Endothelial cell of umbilical vein (primary cell): ENCODE results near the gene SCG3. TPM values are rescaled to one million over a fixed set of nuclear protein-coding genes. Genes with fewer than 3 reads are reported as not detected.

Experiments
- BruUV-seq: library from RNA; stranded (reverse); fragments of 400-500 nt; replicated peaks from 2 replicates; lab custom pipeline; 2021; lab: Mats Ljungman, UMichigan
- CTCF ChIA-PET: fragments of 300-600, 350-600 bp; sonication (Branson Sonifier 250); formaldehyde crosslinking; loops from one replicate; lab custom pipeline; 2021; ENCODE audit warnings: antibody characterized with exemption, inconsistent platforms; lab: Charles Lee
- POLR2A ChIA-PET: fragments of 300-600, 350-600 bp; sonication (Branson Sonifier 250); formaldehyde crosslinking; loops from one replicate; lab custom pipeline; 2021; ENCODE audit warnings: antibody characterized with exemption, inconsistent platforms; lab: Charles Lee
- DNase-seq: peaks from one replicate; pipeline ENCODE4 v3.0.0-alpha.2; 2011; ENCODE audit warnings: low read depth, low spot score
- FAIRE-seq: peaks from 2 replicates; lab custom pipeline; 2011; peaks lifted over from hg19 to GRCh38; lab: Jason Lieb, UNC
- H2AFZ ChIP-seq: 2 replicates; pipeline ENCODE4 v1.6.0; 2012; ENCODE audit warnings: low read depth, low read length, control low read depth, inconsistent platforms
- H3K27ac ChIP-seq: 2 replicates; pipeline ENCODE4 v1.5.1; 2011; ENCODE audit warnings: low read depth, mild to moderate bottlenecking, control low read depth, low read length, moderate library complexity; ENCODE audit not compliant: insufficient read depth
- H3K27me3 ChIP-seq, 2 experiments: 2 replicates each; pipeline versions ENCODE4 v1.6.0 to v1.6.1; 2011; ENCODE audit warnings: low read length in 2 of 2, mixed read lengths in 1 of 2; ENCODE audit not compliant: control insufficient read depth in 2 of 2, insufficient read depth in 2 of 2
- H3K36me3 ChIP-seq, 2 experiments: 2 replicates in 1 of 2; 3 replicates in 1 of 2; pipeline ENCODE4 v1.5.1; 2011; ENCODE audit warnings: low read length in 2 of 2, mild to moderate bottlenecking in 1 of 2, moderate library complexity in 1 of 2; ENCODE audit not compliant: control insufficient read depth in 2 of 2, insufficient read depth in 2 of 2; ENCODE audit errors: extremely low read depth in 1 of 2
- H3K4me1 ChIP-seq: 3 replicates; pipeline ENCODE4 v1.5.1; 2011; ENCODE audit warnings: mild to moderate bottlenecking, low read length; ENCODE audit not compliant: control insufficient read depth, insufficient read depth; ENCODE audit errors: extremely low read depth
- H3K4me2 ChIP-seq: 2 replicates; pipeline ENCODE4 v1.6.1; 2011; ENCODE audit warnings: low read length, control low read depth, mixed read lengths; ENCODE audit not compliant: insufficient read depth
- H3K4me3 ChIP-seq, 3 experiments: fragments of 200-600 bp in 1 of 3; sonication (generic), shearing (Covaris generic) in 1 of 3; replicated peaks in 1 of 3; 2 replicates each; pipeline ENCODE4 v1.5.1; 2011 to 2016; ENCODE audit warnings: control low read depth in 3 of 3, low read length in 3 of 3, mild to moderate bottlenecking in 2 of 3, inconsistent platforms in 1 of 3, low read depth in 1 of 3, moderate library complexity in 1 of 3; ENCODE audit not compliant: insufficient read depth in 1 of 3
- H3K79me2 ChIP-seq: 2 replicates; pipeline ENCODE4 v1.6.0; 2012; ENCODE audit warnings: low read length, inconsistent platforms; ENCODE audit not compliant: control insufficient read depth, insufficient read depth
- H3K9ac ChIP-seq: replicated peaks from 2 replicates; pipeline ENCODE3; 2011; ENCODE audit warnings: low read length, control low read depth; ENCODE audit not compliant: insufficient read depth; ENCODE audit errors: extremely low read depth
- H3K9me1 ChIP-seq: replicated peaks from 3 replicates; pipeline ENCODE4 v1.6.0; 2011; ENCODE audit warnings: mild to moderate bottlenecking, low read length; ENCODE audit not compliant: control insufficient read depth, insufficient read depth; ENCODE audit errors: extremely low read depth
- H3K9me3 ChIP-seq: replicated peaks from 2 replicates; pipeline ENCODE4 v1.5.1; 2012; ENCODE audit warnings: low read length, inconsistent platforms; ENCODE audit not compliant: control insufficient read depth, insufficient read depth
- H4K20me1 ChIP-seq: replicated peaks from 2 replicates; pipeline ENCODE3; 2011; ENCODE audit warnings: mild to moderate bottlenecking, low read length; ENCODE audit not compliant: control insufficient read depth, insufficient read depth; ENCODE audit errors: extremely low read depth
- EZH2 ChIP-seq: IDR thresholded peaks from 2 replicates; pipeline ENCODE4 v1.6.1; 2012; ENCODE audit warnings: borderline replicate concordance, low read depth, mild to moderate bottlenecking, moderate library complexity, low read length, inconsistent platforms; ENCODE audit not compliant: severe bottlenecking
- FOS ChIP-seq: IDR thresholded peaks from 2 replicates; pipeline ENCODE4 v1.6.1; 2011; ENCODE audit warnings: mild to moderate bottlenecking, low read length, moderate library complexity, borderline replicate concordance; ENCODE audit not compliant: insufficient read depth
- GATA2 ChIP-seq: IDR thresholded peaks from 2 replicates; pipeline ENCODE4 v1.7.0; 2011; ENCODE audit warnings: low read depth, mild to moderate bottlenecking, moderate library complexity, mixed read lengths, low read length; ENCODE audit not compliant: insufficient read length, insufficient read depth
- JUN ChIP-seq: IDR thresholded peaks from 2 replicates; pipeline ENCODE4 v1.6.1; 2011; ENCODE audit warnings: borderline replicate concordance, low read depth; ENCODE audit not compliant: insufficient read length, insufficient read depth
- MAX ChIP-seq: IDR thresholded peaks from 2 replicates; pipeline ENCODE4 v1.6.1; 2011; ENCODE audit not compliant: insufficient read depth, insufficient read length
- MYC ChIP-seq: IDR thresholded peaks from one replicate; pipeline ENCODE4 v1.6.1; 2011; ENCODE audit warnings: mild to moderate bottlenecking, low read depth, low read length
- POLR2A ChIP-seq: IDR thresholded peaks from 2 replicates; pipeline ENCODE4 v1.6.1; 2012; ENCODE audit warnings: low read depth, mild to moderate bottlenecking, control low read depth, low read length
- POLR2AphosphoS5 ChIP-seq: IDR thresholded peaks from 2 replicates; pipeline ENCODE4 v1.6.1; 2012; ENCODE audit warnings: low read depth, mild to moderate bottlenecking, control low read depth, low read length, moderate library complexity; ENCODE audit not compliant: insufficient read depth
- dilution Hi-C: fragments of 300-500 bp; cut with MboI; formaldehyde crosslinking; loops from one replicate; pipeline ENCODE4 v1.15.0; 2019; ENCODE audit warnings: low sequenced_read_pairs; ENCODE audit not compliant: extremely low pct_ligation_motif_present
- intact Hi-C: fragments of 100-400 bp; cut with micrococcal nuclease; formaldehyde crosslinking; loops from one replicate; pipeline ENCODE4 v1.10.0; 2022
- polyA plus RNA-seq, 4 experiments: library from polyadenylated mRNA; depleted of rRNA in 3 of 4; stranded (reverse) in 3 of 4; unstranded in 1 of 4; fragments of >200 nt; gene quantifications; 2 replicates each; pipeline versions ENCODE4 v1.2.1 to v1.2.3, GENCODE V29; 2011 to 2012; ENCODE audit warnings: missing spikeins in 1 of 4
- total RNA-seq: library from RNA; stranded (reverse); gene quantifications from 2 replicates; pipeline ENCODE4 v1.2.3, GENCODE V29; 2021
- TF ChIP-seq, protein P1 (sequence below), 2 donors: IDR thresholded peaks; 1 replicate in 1 of 2; 2 replicates in 1 of 2; pipeline ENCODE4 v1.5.1; 2011; ENCODE audit warnings: low read length in 2 of 2, mild to moderate bottlenecking in 2 of 2, moderate library complexity in 2 of 2, control low read depth in 1 of 2, inconsistent platforms in 1 of 2, low read depth in 1 of 2; ENCODE audit not compliant: insufficient read depth in 1 of 2; ENCODE audit errors: extremely low read depth in 1 of 2

Gene SCG3
- total and polyA plus RNA-seq, 2 donors (not counting 3 experiments of a cell fraction or from before 2014, with no cell fraction given), result not detected

- Histone ChIP-seq H3K9me3 (no peaks in the 10 kb centered on the region), H3K9me1 (no peaks in the 10 kb centered on the region), H3K4me2 (no peak overlapping the region), H3K4me3 (no peak overlapping the region), H3K27ac (no peak overlapping the region), H3K9ac (no peak overlapping the region), H4K20me1 (no peaks in the 10 kb centered on the region), H3K79me2 (no peaks in the 10 kb centered on the region), H3K27me3 (no peaks in the 10 kb centered on the region), H2AFZ (no peak overlapping the region), H3K4me1 (peaks cover 3% of the 10 kb centered on the region), H3K36me3 (no peaks in the 10 kb centered on the region)
- ChIA-PET CTCF (interaction anchor here (1.1 to 3.2 kb wide), 3 partner anchors 74 to 85 kb away, joined by 3 to 25 read pairs (median 9); no protein-coding TSS in a partner anchor), POLR2A (no interaction called here)
- no peak for TF ChIP-seq GATA2
- TF ChIP-seq, protein P1, sequence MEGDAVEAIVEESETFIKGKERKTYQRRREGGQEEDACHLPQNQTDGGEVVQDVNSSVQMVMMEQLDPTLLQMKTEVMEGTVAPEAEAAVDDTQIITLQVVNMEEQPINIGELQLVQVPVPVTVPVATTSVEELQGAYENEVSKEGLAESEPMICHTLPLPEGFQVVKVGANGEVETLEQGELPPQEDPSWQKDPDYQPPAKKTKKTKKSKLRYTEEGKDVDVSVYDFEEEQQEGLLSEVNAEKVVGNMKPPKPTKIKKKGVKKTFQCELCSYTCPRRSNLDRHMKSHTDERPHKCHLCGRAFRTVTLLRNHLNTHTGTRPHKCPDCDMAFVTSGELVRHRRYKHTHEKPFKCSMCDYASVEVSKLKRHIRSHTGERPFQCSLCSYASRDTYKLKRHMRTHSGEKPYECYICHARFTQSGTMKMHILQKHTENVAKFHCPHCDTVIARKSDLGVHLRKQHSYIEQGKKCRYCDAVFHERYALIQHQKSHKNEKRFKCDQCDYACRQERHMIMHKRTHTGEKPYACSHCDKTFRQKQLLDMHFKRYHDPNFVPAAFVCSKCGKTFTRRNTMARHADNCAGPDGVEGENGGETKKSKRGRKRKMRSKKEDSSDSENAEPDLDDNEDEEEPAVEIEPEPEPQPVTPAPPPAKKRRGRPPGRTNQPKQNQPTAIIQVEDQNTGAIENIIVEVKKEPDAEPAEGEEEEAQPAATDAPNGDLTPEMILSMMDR (IDR thresholded peaks at IDR 0.05; ENCODE audit: extremely low read depth in 1 of 2, insufficient read depth in 1 of 2, low read depth in 1 of 2, low read length in 2 of 2), result no peak
- no peak for TF ChIP-seq EZH2
- no peak for TF ChIP-seq POLR2AphosphoS5
- no peak for TF ChIP-seq POLR2A
- no peak for TF ChIP-seq JUN
- no peak for TF ChIP-seq MYC
- no peak for TF ChIP-seq MAX
- TF ChIP-seq FOS, result no peak
- DNase-seq (no peak), FAIRE-seq (no peak)
- dilution Hi-C loops, result no loop called here
- intact Hi-C loops, result loop anchor here (5.0 kb wide), 1 partner anchor 42 kb away; no protein-coding TSS in a partner anchor
- BruUV-seq, result no TSS peak
Observed at GRCh38 chr15:51735228-51736010, 54.1 kb downstream of the SCG3 start.
